ENCODE measurements around the gene LINS1. TPM values are rescaled to one million over a fixed set of nuclear protein-coding genes. Genes with fewer than 3 reads are reported as not detected.

Gene LINS1
- total and polyA plus RNA-seq, 7 donors = 6.6 to 74.8 (median 13.7) TPM

GRCh38 chr15:100580414-100580813 is 21.6 kb downstream of the LINS1 start:
- TF ChIP-seq CTCF (IDR thresholded peaks at IDR 0.05) = no peak
- no peak for TF ChIP-seq EP300 (IDR thresholded peaks at IDR 0.05)
- TF ChIP-seq POLR2A (IDR thresholded peaks at IDR 0.05) = no peak
- TF ChIP-seq POLR2AphosphoS5 (IDR thresholded peaks at IDR 0.05) = no peak
- H3K27ac ChIP-seq = no peak overlapping the region
- H3K9me3 ChIP-seq = no peaks in the 10 kb centered on the region
- DNase-seq = no peak
- no peaks in the 10 kb centered on the region for H3K27me3 ChIP-seq
- no peaks in the 10 kb centered on the region for H3K36me3 ChIP-seq
- intact Hi-C loops (cut with DNase I) = no loop called here
- no peak overlapping the region for H3K4me3 ChIP-seq
- 85 to 90% methylated on average over 4 of the region's 4 CpGs for WGBS, 2 donors
- peaks cover 0 to 10% (median 0%) of the 10 kb centered on the region in 4 donors for H3K4me1 ChIP-seq

GRCh38 chr15:100573526-100573925 is 28.5 kb downstream of the LINS1 start:
- Histone ChIP-seq H3K27ac (no peak overlapping the region), H3K4me3 (no peak overlapping the region), H3K27me3 (no peaks in the 10 kb centered on the region), H3K9me3 (no peaks in the 10 kb centered on the region), H3K4me1 (no peaks in the 10 kb centered on the region), H3K36me3 (peaks cover 0 to 32% (median 2%) of the 10 kb centered on the region in 4 donors)
- TF ChIP-seq POLR2A (IDR thresholded peaks at IDR 0.05) = no peak
- no peak for TF ChIP-seq EP300 (IDR thresholded peaks at IDR 0.05)
- 93 to 94% methylated on average over 4 of the region's 4 CpGs for WGBS, 2 donors
- DNase-seq = no peak
- intact Hi-C loops (cut with DNase I) = loop anchor here (1.0 to 5.0 kb wide), 2 partner anchors 223 to 646 kb away; no protein-coding TSS in a partner anchor

GRCh38 chr15:100572362-100572983 is 29.5 kb downstream of the LINS1 start:
- Histone ChIP-seq H3K36me3 (peaks cover 0 to 36% (median 2%) of the 10 kb centered on the region in 4 donors), H3K9me3 (no peaks in the 10 kb centered on the region), H3K4me3 (no peak overlapping the region), H3K27ac (no peak overlapping the region), H3K4me1 (no peaks in the 10 kb centered on the region), H3K27me3 (no peaks in the 10 kb centered on the region)
- intact Hi-C loops (cut with DNase I) = loop anchor here (5.0 kb wide), 1 partner anchor 645 kb away; no protein-coding TSS in a partner anchor
- no peak for DNase-seq
- TF ChIP-seq POLR2AphosphoS5 (IDR thresholded peaks at IDR 0.05) = no peak
- peak; percentile 30 to 58 (median 42) for TF ChIP-seq CTCF (IDR thresholded peaks at IDR 0.05)
- whole genome bisulfite sequencing, 2 donors = 71% methylated on average over 4 of the region's 4 CpGs

GRCh38 chr15:100571592-100572167 is 30.3 kb downstream of the LINS1 start:
- Histone ChIP-seq H3K4me1 (no peaks in the 10 kb centered on the region), H3K4me3 (no peak overlapping the region), H3K27me3 (no peaks in the 10 kb centered on the region), H3K36me3 (peaks cover 0 to 36% (median 2%) of the 10 kb centered on the region in 4 donors), H3K9me3 (no peaks in the 10 kb centered on the region), H3K27ac (no peak overlapping the region)
- 88 to 90% methylated on average over 6 of the region's 6 CpGs for WGBS, 2 donors
- TF ChIP-seq EP300 (IDR thresholded peaks at IDR 0.05) (no peak), POLR2A (IDR thresholded peaks at IDR 0.05) (no peak), CTCF (IDR thresholded peaks at IDR 0.05) (no peak), POLR2AphosphoS5 (IDR thresholded peaks at IDR 0.05) (no peak)
- intact Hi-C loops (cut with DNase I) = loop anchor here (5.0 kb wide), 1 partner anchor 644 kb away; no protein-coding TSS in a partner anchor
- DNase-seq = no peak

- no peaks in the 10 kb centered on the region for H3K27me3 ChIP-seq
- WGBS, 2 donors = 95 to 98% methylated on average over 4 of the region's 4 CpGs
- no peak for DNase-seq
- intact Hi-C loops (cut with DNase I) = loop anchor here (5.0 kb wide), 1 partner anchor 644 kb away; no protein-coding TSS in a partner anchor
- H3K4me1 ChIP-seq = no peaks in the 10 kb centered on the region
- TF ChIP-seq POLR2AphosphoS5 (IDR thresholded peaks at IDR 0.05) (no peak), CTCF (IDR thresholded peaks at IDR 0.05) (no peak), POLR2A (IDR thresholded peaks at IDR 0.05) (no peak), EP300 (IDR thresholded peaks at IDR 0.05) (no peak)
- H3K9me3 ChIP-seq = no peaks in the 10 kb centered on the region
- H3K4me3 ChIP-seq = no peak overlapping the region
- H3K36me3 ChIP-seq = peaks cover 0 to 36% (median 2%) of the 10 kb centered on the region in 4 donors
- no peak overlapping the region for H3K27ac ChIP-seq
Observed at GRCh38 chr15:100570735-100571313, 31.2 kb downstream of the LINS1 start.

Measured in sigmoid colon (tissue), 7 donors.